HepG2 (cell line): ENCODE results near the gene MYO10. TPM values are rescaled to one million over a fixed set of nuclear protein-coding genes. Genes with fewer than 3 reads are reported as not detected.

Experiments
- ATAC-seq: fragments of 200-7000 bp; cut with Tn5 transposase; 3 replicates; pipeline ENCODE4 v1.9.1; 2020; ENCODE audit warnings: mild to moderate bottlenecking, moderate library complexity
- BruUV-seq: library from RNA; stranded (reverse); fragments of 400-500 nt; replicated peaks from 2 replicates; lab custom pipeline; 2021; lab: Mats Ljungman, UMichigan
- CTCF ChIA-PET: fragments of 300-600 bp; formaldehyde crosslinking; extraction: SDS; loops from one replicate; lab custom pipeline; 2021; ENCODE audit warnings: low total read pairs, inconsistent platforms, low intra/inter-chr PET ratio; lab: Yijun Ruan, JAX
- POLR2A ChIA-PET: fragments of 350-600 bp; sonication (Branson Sonifier 250); formaldehyde crosslinking; loops from one replicate; lab custom pipeline; 2020; ENCODE audit warnings: antibody characterized with exemption, inconsistent platforms; lab: Yijun Ruan, JAX
- DNase-seq: peaks from one replicate; pipeline ENCODE4 v3.0.0-alpha.2; 2015; ENCODE audit warnings: low spot score
- FAIRE-seq: peaks from 3 replicates; lab custom pipeline; 2011; peaks lifted over from hg19 to GRCh38; lab: Jason Lieb, UNC
- H2AFZ ChIP-seq: one replicate; pipeline ENCODE4 v1.6.1; 2011; ENCODE audit warnings: low read length, inconsistent platforms
- H3K27ac ChIP-seq: fragments of 300-600 bp; 3 replicates; pipeline ENCODE4 v1.8.0; 2011; ENCODE audit warnings: mixed run types, mild to moderate bottlenecking, mixed read lengths, low read length, inconsistent platforms; ENCODE audit not compliant: insufficient read depth; ENCODE audit errors: extremely low read length
- H3K27me3 ChIP-seq, 2 experiments: fragments of 200-600 bp in 1 of 2; 2 replicates in 1 of 2; 3 replicates in 1 of 2; pipeline versions ENCODE4 v1.6.0 to v1.8.0; 2011; ENCODE audit warnings: low read length in 2 of 2, mild to moderate bottlenecking in 2 of 2, moderate library complexity in 2 of 2, inconsistent platforms in 1 of 2; ENCODE audit not compliant: insufficient read depth in 2 of 2, control insufficient read depth in 1 of 2
- H3K36me3 ChIP-seq, 2 experiments: fragments of 200-600 bp in 1 of 2; replicated peaks in 1 of 2; 2 replicates in 1 of 2; 3 replicates in 1 of 2; pipeline versions ENCODE4 v1.5.1 to v1.8.0; 2011; ENCODE audit warnings: low read length in 2 of 2, inconsistent platforms in 1 of 2; ENCODE audit not compliant: insufficient read depth in 2 of 2, control insufficient read depth in 1 of 2
- H3K4me1 ChIP-seq: 2 replicates; pipeline ENCODE4 v1.5.1; 2012; ENCODE audit warnings: low read length, inconsistent platforms; ENCODE audit not compliant: insufficient read depth
- H3K4me2 ChIP-seq: 2 replicates; pipeline ENCODE4 v1.6.0; 2011; ENCODE audit warnings: low read depth, low read length, inconsistent platforms
- H3K4me3 ChIP-seq, 3 experiments: fragments of 200-600 bp in 1 of 3; sonication (generic), shearing (Covaris generic) in 1 of 3; replicated peaks in 1 of 3; 2 replicates each; pipeline ENCODE4 v1.5.1; 2011 to 2016; ENCODE audit warnings: low read length in 3 of 3, inconsistent platforms in 2 of 3, low read depth in 2 of 3, mild to moderate bottlenecking in 2 of 3, control low read depth in 1 of 3, mixed read lengths in 1 of 3; ENCODE audit not compliant: insufficient read depth in 1 of 3
- H3K79me2 ChIP-seq: one replicate; pipeline ENCODE4 v1.6.1; 2011; ENCODE audit warnings: low read length, inconsistent platforms; ENCODE audit not compliant: insufficient read depth
- H3K9ac ChIP-seq: 2 replicates; pipeline ENCODE4 v1.6.0; 2011; ENCODE audit warnings: mild to moderate bottlenecking, low read depth, low read length, inconsistent platforms; ENCODE audit not compliant: insufficient read depth
- H3K9me3 ChIP-seq: 2 replicates; pipeline ENCODE4 v1.5.1; 2012; ENCODE audit warnings: mild to moderate bottlenecking, low read length
- H4K20me1 ChIP-seq: 2 replicates; pipeline ENCODE4 v1.6.0; 2011; ENCODE audit warnings: inconsistent platforms, mild to moderate bottlenecking, low read length, moderate library complexity; ENCODE audit not compliant: insufficient read depth
- ATF1 ChIP-seq: IDR thresholded peaks from 2 replicates; pipeline ENCODE4 v1.6.1; 2016; ENCODE audit warnings: mild to moderate bottlenecking, control low read depth
- FOXC1 ChIP-seq: sonication (generic); formaldehyde crosslinking; IDR thresholded peaks from 2 replicates; pipeline ENCODE4 v1.8.0; 2022; ENCODE audit warnings: mild to moderate bottlenecking, missing genetic modification reagents, borderline replicate concordance
- ISL2 ChIP-seq: sonication (generic); formaldehyde crosslinking; IDR thresholded peaks from 2 replicates; pipeline ENCODE4 v1.5.0; 2020; ENCODE audit warnings: missing genetic modification reagents
- NFYC ChIP-seq: IDR thresholded peaks from 2 replicates; pipeline ENCODE4 v1.6.1; 2016; ENCODE audit warnings: missing genetic modification reagents, missing compliant biosample characterization
- TFDP2 ChIP-seq: sonication (generic); formaldehyde crosslinking; IDR thresholded peaks from 2 replicates; pipeline ENCODE4 v1.4.0; 2020; ENCODE audit warnings: missing genetic modification reagents
- ZFP62 ChIP-seq: sonication (generic); formaldehyde crosslinking; IDR thresholded peaks from 2 replicates; pipeline ENCODE4 v1.4.0; 2020; ENCODE audit warnings: missing genetic modification reagents
- ZNF510 ChIP-seq: sonication (generic); formaldehyde crosslinking; IDR thresholded peaks from 2 replicates; pipeline ENCODE4 v1.4.0; 2020; ENCODE audit warnings: low read depth, mild to moderate bottlenecking, missing genetic modification reagents
- ZNF552 ChIP-seq: sonication (generic); formaldehyde crosslinking; IDR thresholded peaks from 2 replicates; pipeline ENCODE4 v1.9.0; 2022; ENCODE audit warnings: missing genetic modification reagents, mild to moderate bottlenecking, borderline replicate concordance
- ZNF709 ChIP-seq: sonication (generic); formaldehyde crosslinking; IDR thresholded peaks from 2 replicates; pipeline ENCODE4 v1.5.0; 2020; ENCODE audit warnings: mild to moderate bottlenecking, missing genetic modification reagents
- WGBS: methylation state at CpG from one replicate; pipeline ENCODE4 v1.1.6; 2017; ENCODE audit warnings: low lambda C conversion rate; 5-methylcytosine and 5-hydroxymethylcytosine counted together
- in situ Hi-C: cut with HindIII; loops from 2 replicates; pipeline ENCODE4 v1.10.0; 2017; ENCODE audit warnings: low pct_unique_long_range_greater_than_20kb; ENCODE audit not compliant: extremely low pct_ligation_motif_present
- intact Hi-C: fragments of 100-400 bp; cut with micrococcal nuclease; formaldehyde crosslinking; loops from one replicate; pipeline ENCODE4 v1.10.0; 2022; ENCODE audit not compliant: unreplicated experiment
- polyA plus RNA-seq, 8 experiments: library from polyadenylated mRNA; depleted of rRNA in 3 of 8; stranded (reverse) in 7 of 8; unstranded in 1 of 8; fragments of >200 nt; fragmentation: Illumina TruSeq in 4 of 8; extraction: Trizol in 4 of 8; gene quantifications; 2 replicates each; pipeline versions ENCODE4 v1.2.1 to v1.2.3, GENCODE V29; 2011 to 2016; ENCODE audit warnings: low read depth in 4 of 8, missing spikeins in 1 of 8, mixed read lengths in 1 of 8; ENCODE audit not compliant: insufficient read depth in 1 of 8
- total RNA-seq, 5 experiments: library from RNA; depleted of rRNA; stranded (reverse); fragments of >200 nt; fragmentation: Illumina TruSeq; extraction: Trizol; gene quantifications; 2 replicates each; pipeline ENCODE4 v1.2.3, GENCODE V29; 2016; ENCODE audit warnings: low read depth in 1 of 5

MYO10 gene
- total and polyA plus RNA-seq, 2 of the 13 experiments (the other 11 are each of a cell fraction or from before 2014, with no cell fraction given) = 4.5 to 14.0 TPM

- H3K27ac ChIP-seq = no peak overlapping the region
- intact Hi-C loops (no loop called here), in situ Hi-C loops (no loop called here)
- FAIRE-seq (no peak), ATAC-seq (no peak), DNase-seq (no peak)
- peaks cover 19% of the 10 kb centered on the region for H3K4me1 ChIP-seq
- H3K27me3 ChIP-seq = no peaks in the 10 kb centered on the region; a peak in 1 of 5 replicates
- H3K36me3 ChIP-seq = no peaks in the 10 kb centered on the region
- no peak overlapping the region for H3K9ac ChIP-seq
- no peak overlapping the region for H3K4me2 ChIP-seq
- no peaks in the 10 kb centered on the region for H3K9me3 ChIP-seq
- H3K4me3 ChIP-seq = no peak overlapping the region
- H4K20me1 ChIP-seq = no peaks in the 10 kb centered on the region
- TF ChIP-seq ZNF709 (CRISPR knock-in tag) = no peak
- H3K79me2 ChIP-seq = no peaks in the 10 kb centered on the region
- no TSS peak for BruUV-seq
- WGBS = 52% methylated on average over 6 of the region's 6 CpGs
- CTCF ChIA-PET = no interaction called here
- H2AFZ ChIP-seq = no peak overlapping the region
- POLR2A ChIA-PET = no interaction called here
Observed at GRCh38 chr5:16780325-16780724, 155.8 kb downstream of the MYO10 start.

- Histone ChIP-seq H3K4me1 (peaks cover 12% of the 10 kb centered on the region), H3K79me2 (no peaks in the 10 kb centered on the region)
- TF ChIP-seq FOXC1 (no peak), ZFP62 (no peak), ZNF510 (CRISPR knock-in tag) (no peak), TFDP2 (CRISPR knock-in tag) (no peak), ZNF552 (no peak), ISL2 (no peak), NFYC (CRISPR knock-in tag) (no peak), ATF1 (CRISPR knock-in tag) (no peak)
- TF ChIP-seq, all 625 proteins: peak for 0
- Histone ChIP-seq H3K9ac (no peak overlapping the region), H4K20me1 (no peaks in the 10 kb centered on the region), H3K4me3 (no peak overlapping the region), H3K36me3 (no peaks in the 10 kb centered on the region), H2AFZ (no peak overlapping the region), H3K27ac (no peak overlapping the region), H3K9me3 (no peaks in the 10 kb centered on the region), H3K4me2 (no peak overlapping the region), H3K27me3 (no peaks in the 10 kb centered on the region; a peak in 1 of 5 replicates)
- no peak for ATAC-seq
- ChIA-PET CTCF (interaction anchor here (0.6 to 1.9 kb wide), 2 partner anchors 79 to 87 kb away, joined by 3 to 31 read pairs; no protein-coding TSS in a partner anchor), POLR2A (no interaction called here)
- no peak for DNase-seq
- no TSS peak for BruUV-seq
- intact Hi-C loops (loop anchor here (2.0 to 5.0 kb wide), 2 partner anchors 19 to 55 kb away; no protein-coding TSS in a partner anchor), in situ Hi-C loops (loop anchor here (5.0 kb wide), 1 partner anchor 90 kb away; no protein-coding TSS in a partner anchor)
- 77% methylated on average over 5 of the region's 5 CpGs for WGBS
- FAIRE-seq = no peak
Observed at GRCh38 chr5:16777432-16777831, 158.7 kb downstream of the MYO10 start.
